Suprapubic skin (tissue), 3 donors: ENCODE results near the gene TMEM30A.

Experiments
- CTCF ChIP-seq, 2 donors: fragments of 200-600 bp in 1 of 2; fragments of 450-650 bp in 1 of 2; sonication (generic) in 1 of 2; IDR thresholded peaks; one replicate each; pipeline ENCODE4 v1.5.1; 2016 to 2019; ENCODE audit warnings: antibody characterized with exemption in 2 of 2, mild to moderate bottlenecking in 1 of 2, moderate library complexity in 1 of 2
- POLR2A ChIP-seq, 2 donors: fragments of 450-650 bp; IDR thresholded peaks; one replicate each; pipeline ENCODE4 v1.6.1; 2017; ENCODE audit warnings: antibody characterized with exemption in 2 of 2, mild to moderate bottlenecking in 2 of 2, moderate library complexity in 2 of 2

- TF ChIP-seq POLR2A (IDR thresholded peaks at IDR 0.05) (no peak), CTCF (IDR thresholded peaks at IDR 0.05) (no peak)
These were observed 5.7 kb upstream of the TMEM30A start for GRCh38 chr6:75290136-75290945.
